Heart right ventricle (tissue), 16 donors: Measurements from ENCODE around the gene PAFAH1B2. TPM values are rescaled to one million over a fixed set of nuclear protein-coding genes. Genes with fewer than 3 reads are reported as not detected.
A peak's percentile ranks its signal among the peaks of the same experiment; 100 is the strongest.

Experiments used
- ATAC-seq, 8 donors: fragments of 200-7000 bp; cut with Tn5 transposase; one replicate each; pipeline ENCODE4 v1.9.1; 2020; ENCODE audit warnings: mild to moderate bottlenecking in 8 of 8, moderate library complexity in 8 of 8, moderate number of reproducible peaks in 1 of 8
- DNase-seq, 2 donors: peaks; one replicate each; pipeline ENCODE4 v3.0.0-alpha.2; 2020
- H3K27ac ChIP-seq, 10 donors: fragments of 200-600 bp; sonication (generic) in 2 of 10; one replicate each; pipeline versions ENCODE4 v1.5.0 to v1.8.0; 2020 to 2022; ENCODE audit warnings: mild to moderate bottlenecking in 3 of 10
- H3K27me3 ChIP-seq, 7 donors: fragments of 200-600 bp; one replicate each; pipeline ENCODE4 v1.8.0; 2021 to 2022; ENCODE audit warnings: mild to moderate bottlenecking in 2 of 7
- H3K36me3 ChIP-seq, 9 donors: fragments of 200-600 bp; sonication (generic) in 1 of 9; one replicate each; pipeline versions ENCODE4 v1.5.0 to v1.8.0; 2020 to 2022; ENCODE audit warnings: mild to moderate bottlenecking in 2 of 9
- H3K4me1 ChIP-seq, 9 donors: fragments of 200-600 bp; sonication (generic) in 1 of 9; one replicate each; pipeline versions ENCODE4 v1.5.0 to v1.8.0; 2020 to 2022; ENCODE audit warnings: mild to moderate bottlenecking in 4 of 9
- H3K4me3 ChIP-seq, 10 donors: fragments of 200-600 bp; sonication (generic) in 2 of 10; one replicate each; pipeline versions ENCODE4 v1.5.0 to v1.8.0; 2020 to 2022; ENCODE audit warnings: mild to moderate bottlenecking in 7 of 10, moderate library complexity in 2 of 10
- H3K9me3 ChIP-seq, 11 donors: fragments of 200-600 bp in 10 of 11; sonication (generic) in 2 of 11; one replicate each; pipeline versions ENCODE4 v1.5.0 to v1.8.0; 2013 to 2022; ENCODE audit warnings: mild to moderate bottlenecking in 2 of 11, control low read depth in 1 of 11, moderate library complexity in 1 of 11
- CTCF ChIP-seq, 9 donors: fragments of 200-600 bp; sonication (generic) in 2 of 9; IDR thresholded peaks; one replicate each; pipeline versions ENCODE4 v1.5.0 to v1.8.0; 2021 to 2022; ENCODE audit warnings: antibody characterized with exemption in 9 of 9, mild to moderate bottlenecking in 5 of 9, moderate library complexity in 1 of 9
- WGBS, 2 donors: extraction: QIAGEN DNeasy Blood & Tissue Kit; methylation state at CpG; one replicate each; pipeline ENCODE4 v1.1.7; 2013; ENCODE audit warnings: inconsistent platforms in 1 of 2; 5-methylcytosine and 5-hydroxymethylcytosine counted together
- intact Hi-C, 10 donors: fragments of 100-400 bp; cut with DNase I; formaldehyde crosslinking; loops; one replicate each; pipeline versions ENCODE4 v1.11.1 to v1.14.2; 2022
- polyA plus RNA-seq, 2 donors: library from polyadenylated mRNA; stranded (reverse); fragments of 200-250 nt; gene quantifications; one replicate each; pipeline ENCODE4 v1.2.3, GENCODE V29; 2013
- total RNA-seq, 10 donors: library from RNA; stranded (reverse); fragmentation: NEBNext Ultra II Directional in 3 of 10; extraction: Animal tissue kit (Norgen Biotek cat#: 25700) in 3 of 10; gene quantifications; one replicate each; pipeline versions ENCODE4 v1.2.1 to v1.2.4, GENCODE V29; 2021 to 2023
- donor health status: Arrhythmogenic right ventricular cardiomyopathy.
- donor health status: ischemic (EF 13 %, LVEDD 7.1; RV severe dilation, severe dysfunction).
- donor health status: healthy with polysubstance abuse.
- donor health status: DM: no; HTN: yes; CAD: no.
- donor health status: DM: no; HTN: no; CAD: no.
- donor health status: ischemic (EF 25% LVEDD 6.9; RV normal size, moderate dysfunction).
- donor health status: ischemic (EF 25% LVEDD 5.7; RV mildly dilated, moderate dysfunction).
- donor health status: healthy.
- donor health status: DM: yes; HTN: yes; CAD: no.
- donor health status: Ischemic cardiomyopathy.
- donor health status: ischemic (EF 35%, LVEDD 5.7; RV mildly dilated, moderate dysfunction).
- donor health status: nonischemic (EF 11% LVEDD 7.7; RV severe dilation, severe dysfunction).
- donor health status: DM: yes; HTN: yes; CAD: no.
- donor health status: PGD.
- donor health status: ischemic (EF 29% LVEDD 5.4; RV normal size, mild dysfunction).
- donor health status: nonischemic (EF 23%, LVEDD 6.1; RV moderate dilation, normal function).

PAFAH1B2 gene
- total and polyA plus RNA-seq, 12 donors, result 18.7 to 71.5 (median 59.4) TPM

- H3K4me1 ChIP-seq, result peaks cover 0 to 4% (median 0%) of the 10 kb centered on the region in 9 donors
- no peaks in the 10 kb centered on the region for H3K27me3 ChIP-seq
- TF ChIP-seq CTCF (IDR thresholded peaks at IDR 0.05), result no peak
- H3K36me3 ChIP-seq, result no peaks in the 10 kb centered on the region
- no peaks in the 10 kb centered on the region for H3K9me3 ChIP-seq
- DNase-seq (no peak), ATAC-seq (no peak)
- no peak overlapping the region for H3K4me3 ChIP-seq
- no peak overlapping the region for H3K27ac ChIP-seq
- intact Hi-C loops, result loop anchor here in 1 of 10 donors (10.0 kb wide), 1 partner anchor 104 kb away; no protein-coding TSS in a partner anchor
These were observed 22.9 kb upstream of the PAFAH1B2 start for GRCh38 chr11:117121176-117121575.

- Histone ChIP-seq H3K27ac (no peak overlapping the region), H3K27me3 (no peaks in the 10 kb centered on the region), H3K4me3 (no peak overlapping the region), H3K4me1 (peaks cover 0 to 2% (median 0%) of the 10 kb centered on the region in 9 donors), H3K36me3 (no peaks in the 10 kb centered on the region), H3K9me3 (no peaks in the 10 kb centered on the region)
- intact Hi-C loops, result loop anchor here in 1 of 10 donors (10.0 kb wide), 1 partner anchor 102 kb away; no protein-coding TSS in a partner anchor
- DNase-seq (no peak), ATAC-seq (peak in 2 of 8 donors; percentile 18 to 33)
- TF ChIP-seq CTCF (IDR thresholded peaks at IDR 0.05), result no peak
- 54 to 61% methylated on average over 5 of the region's 5 CpGs for WGBS, 2 donors
These were observed 21.5 kb upstream of the PAFAH1B2 start for GRCh38 chr11:117122556-117122955.

DNA sequence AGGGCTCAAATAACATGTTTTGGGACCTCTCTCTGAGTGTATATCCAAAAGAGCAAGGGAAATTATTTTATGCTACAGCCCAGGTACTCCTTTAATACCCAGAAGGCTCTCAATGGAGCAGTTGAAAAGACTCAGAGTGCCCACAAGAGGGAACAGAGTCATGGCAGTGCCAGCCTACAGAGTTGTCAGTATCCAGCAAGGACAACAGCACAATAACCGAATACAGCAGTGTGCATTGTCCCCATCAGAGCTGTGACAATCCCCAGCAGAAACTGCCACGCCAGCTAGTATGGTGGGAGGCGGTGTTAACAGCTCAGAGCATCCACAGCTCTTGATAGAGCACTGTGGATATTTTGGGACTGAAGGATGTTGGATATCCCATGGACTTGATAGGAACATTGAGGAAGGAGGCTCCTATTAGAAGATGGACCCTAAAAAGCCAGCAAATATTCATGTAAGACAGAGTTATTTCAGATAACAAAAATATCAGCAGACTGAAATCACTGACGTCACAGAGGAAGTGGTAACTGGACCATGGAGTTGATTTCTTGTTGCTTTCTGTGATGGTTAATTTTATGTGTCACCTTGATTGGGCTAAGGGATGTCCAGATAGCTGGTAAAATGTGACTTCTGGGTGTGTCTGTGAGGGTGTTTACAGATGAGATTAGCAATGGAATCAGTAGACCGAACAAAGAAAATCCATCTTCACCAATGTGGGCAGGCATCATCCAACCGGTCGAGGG lies 17.7 kb upstream of the PAFAH1B2 start:
- no peaks in the 10 kb centered on the region for H3K36me3 ChIP-seq
- H3K27me3 ChIP-seq, result no peaks in the 10 kb centered on the region
- 75 to 76% methylated on average over 7 of the region's 7 CpGs for WGBS, 2 donors
- no peak overlapping the region for H3K4me3 ChIP-seq
- ATAC-seq (no peak), DNase-seq (no peak)
- no peaks in the 10 kb centered on the region for H3K4me1 ChIP-seq
- no peak overlapping the region for H3K27ac ChIP-seq
- H3K9me3 ChIP-seq, result no peaks in the 10 kb centered on the region
- no peak for TF ChIP-seq CTCF (IDR thresholded peaks at IDR 0.05)
- intact Hi-C loops, result loop anchor here in 1 of 10 donors (10.0 kb wide), 1 partner anchor 98 kb away; no protein-coding TSS in a partner anchor

- no peaks in the 10 kb centered on the region for H3K9me3 ChIP-seq
- DNase-seq, result no peak
- no peak overlapping the region for H3K27ac ChIP-seq
- ATAC-seq, result no peak
- H3K27me3 ChIP-seq, result no peaks in the 10 kb centered on the region
- no peak overlapping the region for H3K4me3 ChIP-seq
- TF ChIP-seq CTCF (IDR thresholded peaks at IDR 0.05), result no peak
- intact Hi-C loops, result loop anchor here in 1 of 10 donors (10.0 kb wide), 1 partner anchor 97 kb away; no protein-coding TSS in a partner anchor
- 80 to 87% methylated on average over 6 of the region's 6 CpGs for WGBS, 2 donors
- no peaks in the 10 kb centered on the region for H3K4me1 ChIP-seq
- H3K36me3 ChIP-seq, result no peaks in the 10 kb centered on the region
These were observed 16.8 kb upstream of the PAFAH1B2 start for GRCh38 chr11:117127171-117127901.
